ENCODE measurements around the gene NTSR1.

NTSR1 gene

GRCh38 chr20:62695448-62696414, 12.9 kb upstream of the NTSR1 start:
- TF ChIP-seq ZFX (IDR thresholded peaks at IDR 0.05) (no peak), CTCF (conservative IDR thresholded peaks at IDR 0.05) (no peak)
- no peak overlapping the region for H3K27ac ChIP-seq

DNA sequence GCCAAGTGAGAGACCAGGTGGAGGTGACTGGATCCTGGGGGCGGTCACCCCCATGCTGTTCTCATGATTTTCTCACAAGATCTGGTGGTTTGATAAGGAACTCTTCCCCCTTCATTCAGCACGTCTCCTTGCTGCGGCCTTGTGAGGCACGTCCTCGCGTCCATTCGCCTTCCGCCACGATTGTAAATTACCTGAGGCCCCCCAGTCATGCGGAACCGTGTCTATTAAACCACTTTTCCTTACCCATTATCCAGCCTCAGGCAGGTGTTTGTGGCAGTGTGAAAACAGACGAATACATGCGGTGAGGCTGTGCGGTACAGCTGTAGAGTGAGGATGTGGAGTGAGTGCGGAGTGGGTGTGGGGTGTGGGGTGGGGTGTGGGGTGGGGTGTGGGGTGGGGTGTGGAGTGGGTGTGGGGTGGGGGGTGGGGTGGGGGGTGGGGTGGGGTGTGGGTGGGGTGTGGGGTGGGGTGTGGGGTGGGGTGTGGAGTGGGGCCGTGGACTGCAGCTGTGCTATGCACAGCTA, 12.1 kb upstream of the NTSR1 start:
- TF ChIP-seq CTCF (conservative IDR thresholded peaks at IDR 0.05) (no peak), ZFX (IDR thresholded peaks at IDR 0.05) (no peak)
- H3K27ac ChIP-seq, result no peak overlapping the region

DNA sequence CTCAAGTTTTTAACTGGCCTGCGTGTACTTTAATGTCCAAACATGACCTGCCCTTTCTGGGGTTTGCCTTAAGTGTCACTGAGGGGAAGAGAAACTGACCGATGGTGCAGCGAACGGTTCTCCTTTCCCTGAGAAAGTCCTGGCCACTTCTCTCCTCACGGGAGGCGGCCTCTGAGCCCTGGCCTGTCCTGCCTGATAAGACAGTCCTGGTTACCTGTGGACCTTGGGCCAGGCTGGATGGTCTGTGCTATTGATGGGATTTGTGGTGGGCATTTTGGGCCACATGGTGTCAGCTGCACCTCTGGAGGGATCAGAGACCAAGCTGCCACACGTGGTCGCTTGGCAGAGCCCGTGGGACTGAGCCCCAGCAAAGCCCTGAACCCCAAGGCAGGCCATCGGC, 11.6 kb upstream of the NTSR1 start:
- TF ChIP-seq ZFX (IDR thresholded peaks at IDR 0.05) (no peak), CTCF (conservative IDR thresholded peaks at IDR 0.05) (no peak)
- no peak overlapping the region for H3K27ac ChIP-seq

DNA sequence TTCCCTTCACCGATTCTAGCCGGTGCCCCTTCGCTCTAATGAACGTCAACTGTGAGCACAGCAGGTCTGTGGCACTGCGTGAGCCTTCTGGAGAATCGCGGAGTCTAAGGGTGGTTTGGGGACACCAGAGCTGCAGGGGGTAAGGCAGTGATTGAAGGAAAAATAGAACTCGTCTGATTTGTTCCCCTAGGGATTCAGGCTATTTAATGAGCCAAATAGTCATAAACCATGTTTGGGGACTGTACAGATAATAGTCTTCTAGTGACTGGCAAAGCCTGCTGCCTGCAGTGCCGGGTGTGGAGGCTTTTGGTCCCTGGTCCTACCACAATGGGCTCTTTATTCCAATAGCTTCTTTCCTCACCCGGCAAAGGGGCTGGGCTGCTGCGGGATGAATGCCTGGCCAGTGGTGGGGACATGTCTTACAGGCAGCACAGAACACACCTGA, 11.1 kb upstream of the NTSR1 start:
- H3K27ac ChIP-seq, result no peak overlapping the region

DNA sequence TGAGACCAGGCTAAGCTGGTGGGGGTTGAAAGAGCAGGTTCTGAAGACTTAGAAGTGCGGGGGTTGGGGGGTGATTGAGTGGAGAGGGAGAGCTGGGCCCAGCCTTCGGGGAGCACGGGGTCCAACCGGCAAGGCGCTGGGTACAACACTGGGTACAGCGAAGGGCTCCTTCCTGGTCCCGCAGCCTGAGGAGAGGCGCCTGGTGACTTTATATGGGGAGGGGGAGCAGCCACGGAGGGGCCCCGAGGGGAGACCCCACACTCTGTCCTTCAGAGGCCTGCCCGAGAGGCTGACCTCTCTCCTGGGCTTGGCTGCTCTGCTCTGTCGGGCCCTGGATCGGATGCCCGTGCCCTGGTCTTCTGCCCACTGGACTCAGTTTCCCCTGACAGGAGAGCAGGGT, 10.4 kb upstream of the NTSR1 start:
- no peak for TF ChIP-seq CTCF (conservative IDR thresholded peaks at IDR 0.05)
- TF ChIP-seq ZFX (IDR thresholded peaks at IDR 0.05), result no peak
- H3K27ac ChIP-seq, result no peak overlapping the region

More for the DNA sequence above, 11.1 kb upstream of the NTSR1 start:
- TF ChIP-seq CTCF (conservative IDR thresholded peaks at IDR 0.05), result no peak
- TF ChIP-seq ZFX (IDR thresholded peaks at IDR 0.05), result no peak

DNA sequence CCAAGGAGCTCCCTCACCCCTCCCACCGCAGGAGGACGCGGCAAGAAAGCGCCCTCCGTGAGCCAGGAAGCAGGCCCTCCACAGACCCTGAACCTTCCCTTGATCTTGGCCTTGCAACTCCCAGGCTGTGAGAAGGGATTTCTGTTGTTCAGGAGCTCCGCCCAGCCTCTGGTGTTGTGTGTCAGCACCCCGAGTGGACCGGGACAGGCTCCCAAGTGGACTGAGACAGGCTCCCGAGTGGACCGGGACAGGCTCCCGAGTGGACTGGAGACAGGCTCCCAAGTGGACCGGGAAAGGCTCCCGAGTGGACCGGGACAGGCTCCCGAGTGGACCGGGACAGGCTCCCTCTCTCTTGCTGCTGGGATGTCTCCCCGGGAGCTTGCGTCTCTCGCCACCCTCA, 9.3 kb upstream of the NTSR1 start:
- H3K27ac ChIP-seq, result no peak overlapping the region
- no peak for TF ChIP-seq ZFX (IDR thresholded peaks at IDR 0.05)
- no peak for TF ChIP-seq CTCF (conservative IDR thresholded peaks at IDR 0.05)

DNA sequence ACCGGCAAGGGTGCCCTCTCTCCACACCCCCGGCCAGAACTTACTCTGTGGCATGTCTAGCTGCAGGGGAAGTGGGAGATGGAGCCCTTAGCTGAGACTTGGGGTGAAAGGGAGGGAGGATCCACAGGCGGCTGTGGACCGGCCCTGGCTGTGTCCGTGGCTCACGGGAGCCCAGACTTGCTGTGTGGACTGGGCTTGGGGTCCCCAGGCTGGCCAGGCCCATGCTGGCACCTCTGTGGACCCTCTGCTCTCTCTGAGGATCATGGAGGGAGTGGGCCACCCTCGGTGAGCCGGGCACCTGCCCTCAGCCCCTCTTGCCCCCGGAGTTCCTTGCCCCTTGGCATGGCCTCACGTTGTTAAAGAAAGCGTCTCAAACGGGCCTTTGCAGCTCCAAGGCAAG, 8.9 kb upstream of the NTSR1 start:
- TF ChIP-seq CTCF (conservative IDR thresholded peaks at IDR 0.05) (no peak), ZFX (IDR thresholded peaks at IDR 0.05) (no peak)
- no peak overlapping the region for H3K27ac ChIP-seq

Measured in C4-2B (cell line).